LNCaP clone FGC (cell line): ENCODE data around the gene TST.

Experiments
- DNase-seq: peaks from one replicate; pipeline ENCODE4 v3.0.0-alpha.2; 2011; ENCODE audit warnings: low read depth
- H3K4me3 ChIP-seq: 2 replicates; pipeline ENCODE4 v1.5.1; 2011; ENCODE audit warnings: mild to moderate bottlenecking, low read depth, low read length, control low read depth
- TF ChIP-seq, protein P1 (sequence below): IDR thresholded peaks from 2 replicates; pipeline ENCODE4 v1.5.1; 2012; ENCODE audit warnings: mild to moderate bottlenecking; ENCODE audit not compliant: control insufficient read depth, insufficient read depth; ENCODE audit errors: extremely low read depth

The TST gene

DNA sequence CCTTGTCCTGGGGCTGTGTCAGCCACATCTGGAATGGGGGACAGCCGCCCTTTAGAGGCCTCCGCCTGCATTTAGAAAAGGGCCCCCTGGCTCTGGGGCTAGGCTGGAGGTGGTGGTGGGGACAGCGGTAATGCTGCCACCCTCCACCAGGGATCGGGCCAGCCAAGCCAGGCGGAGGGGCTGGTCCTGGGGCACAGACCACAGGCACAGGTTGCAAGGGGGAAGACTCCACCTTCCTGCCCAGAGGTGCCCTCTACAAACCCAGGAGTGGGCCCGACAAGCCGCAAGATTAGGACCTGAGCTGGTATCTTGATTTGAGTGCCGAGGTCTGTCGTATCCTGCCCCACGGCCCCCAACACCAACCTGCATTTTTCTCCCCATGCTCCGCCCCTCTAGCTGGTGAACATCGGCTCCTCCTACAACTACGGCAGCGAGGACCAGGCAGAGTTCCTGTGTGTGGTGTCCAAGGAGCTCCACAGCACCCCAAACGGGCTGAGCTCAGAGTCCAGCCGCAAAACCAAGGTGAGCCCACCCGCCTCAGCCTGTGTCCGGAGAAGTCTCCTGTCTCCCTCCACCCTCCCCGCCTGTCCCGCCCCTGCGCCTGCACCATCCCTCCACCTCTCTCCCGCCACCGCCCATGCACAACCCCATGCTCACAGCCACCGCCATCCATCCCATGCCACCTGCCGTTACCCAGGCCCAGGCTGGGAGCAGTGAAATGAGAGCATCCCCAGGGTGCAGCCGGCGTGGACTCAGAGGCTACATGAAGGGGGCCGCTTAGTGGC is 39.9 kb upstream of the TST start:
- TF ChIP-seq, protein P1, sequence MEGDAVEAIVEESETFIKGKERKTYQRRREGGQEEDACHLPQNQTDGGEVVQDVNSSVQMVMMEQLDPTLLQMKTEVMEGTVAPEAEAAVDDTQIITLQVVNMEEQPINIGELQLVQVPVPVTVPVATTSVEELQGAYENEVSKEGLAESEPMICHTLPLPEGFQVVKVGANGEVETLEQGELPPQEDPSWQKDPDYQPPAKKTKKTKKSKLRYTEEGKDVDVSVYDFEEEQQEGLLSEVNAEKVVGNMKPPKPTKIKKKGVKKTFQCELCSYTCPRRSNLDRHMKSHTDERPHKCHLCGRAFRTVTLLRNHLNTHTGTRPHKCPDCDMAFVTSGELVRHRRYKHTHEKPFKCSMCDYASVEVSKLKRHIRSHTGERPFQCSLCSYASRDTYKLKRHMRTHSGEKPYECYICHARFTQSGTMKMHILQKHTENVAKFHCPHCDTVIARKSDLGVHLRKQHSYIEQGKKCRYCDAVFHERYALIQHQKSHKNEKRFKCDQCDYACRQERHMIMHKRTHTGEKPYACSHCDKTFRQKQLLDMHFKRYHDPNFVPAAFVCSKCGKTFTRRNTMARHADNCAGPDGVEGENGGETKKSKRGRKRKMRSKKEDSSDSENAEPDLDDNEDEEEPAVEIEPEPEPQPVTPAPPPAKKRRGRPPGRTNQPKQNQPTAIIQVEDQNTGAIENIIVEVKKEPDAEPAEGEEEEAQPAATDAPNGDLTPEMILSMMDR, result no peak
- no peak for DNase-seq
- no peak overlapping the region for H3K4me3 ChIP-seq

DNA sequence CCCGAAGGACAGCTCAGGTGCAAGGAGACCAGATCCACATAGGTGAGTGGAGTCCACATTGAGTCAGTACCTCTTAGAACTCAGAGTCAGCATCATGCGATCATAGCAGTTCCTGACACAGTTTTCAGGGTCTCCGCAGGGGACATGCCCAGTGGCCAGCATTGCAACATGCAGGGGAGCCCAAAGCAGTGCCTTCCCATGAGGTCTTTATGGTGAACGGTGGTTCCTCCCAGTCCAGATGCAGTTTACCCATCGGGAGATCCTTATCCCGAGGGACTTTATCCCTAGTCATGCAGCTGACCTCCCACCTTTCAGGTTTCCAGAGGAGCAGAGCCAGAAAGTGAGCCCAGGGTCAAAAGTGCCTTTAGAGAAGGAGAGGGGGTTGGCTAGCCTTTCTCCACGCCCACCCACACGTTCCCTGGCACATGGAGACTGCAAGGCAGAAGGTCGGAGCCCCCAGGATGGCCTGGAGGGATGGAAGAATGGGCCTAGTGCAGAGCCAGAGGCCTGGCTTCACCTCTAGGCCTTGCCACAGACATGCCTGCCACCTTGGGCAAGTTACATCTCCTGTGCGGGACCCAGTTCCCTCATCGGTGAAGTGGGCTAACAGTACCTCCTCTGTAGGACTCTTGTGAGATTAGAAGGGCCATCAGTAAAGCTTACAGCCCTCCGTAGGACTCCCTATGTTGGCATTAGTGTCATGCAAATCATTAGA is 38.7 kb upstream of the TST start:
- no peak for DNase-seq
- TF ChIP-seq, protein P1, result no peak
- H3K4me3 ChIP-seq, result no peak overlapping the region

DNA sequence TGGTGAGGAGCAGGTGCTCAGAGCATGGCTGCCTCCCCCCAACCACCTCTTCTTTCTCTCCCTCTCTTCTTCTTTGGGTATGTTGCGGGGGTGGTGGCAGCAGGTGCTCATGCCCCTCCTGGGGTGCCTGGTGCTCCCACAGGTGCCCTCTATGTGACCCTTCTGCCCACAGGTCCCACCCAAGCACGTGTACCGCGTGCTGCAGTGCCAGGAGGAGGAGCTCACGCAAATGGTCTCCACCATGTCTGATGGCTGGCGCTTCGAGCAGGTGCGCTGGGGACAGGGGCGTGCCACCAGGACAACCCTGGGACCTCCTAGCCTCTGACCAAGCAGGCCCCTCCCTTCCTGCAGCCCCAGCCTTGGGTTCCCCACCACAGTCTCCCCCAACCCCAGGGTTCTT is 38.0 kb upstream of the TST start:
- no peak for DNase-seq
- H3K4me3 ChIP-seq, result no peak overlapping the region
- TF ChIP-seq, protein P1, result no peak

DNA sequence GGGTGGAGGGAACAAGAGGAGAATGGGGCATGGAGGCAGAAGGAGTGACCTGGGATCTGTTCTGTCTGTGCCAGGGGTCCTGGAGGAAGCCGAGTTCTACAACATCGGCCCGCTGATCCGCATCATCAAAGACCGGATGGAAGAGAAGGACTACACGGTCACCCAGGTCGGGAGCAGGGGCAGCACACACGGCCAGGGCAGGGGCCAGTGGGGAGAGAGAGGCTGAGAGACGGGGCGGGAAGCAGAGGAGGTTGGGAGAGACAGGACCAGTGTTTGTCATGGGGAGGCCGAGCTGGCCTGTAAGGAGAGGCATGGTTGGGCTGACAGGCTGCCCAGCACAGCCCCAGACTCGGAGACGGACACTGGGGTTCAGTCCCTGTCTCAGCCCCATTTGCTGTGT is 37.0 kb upstream of the TST start:
- no peak overlapping the region for H3K4me3 ChIP-seq
- TF ChIP-seq, protein P1, result no peak
- DNase-seq, result no peak

DNA sequence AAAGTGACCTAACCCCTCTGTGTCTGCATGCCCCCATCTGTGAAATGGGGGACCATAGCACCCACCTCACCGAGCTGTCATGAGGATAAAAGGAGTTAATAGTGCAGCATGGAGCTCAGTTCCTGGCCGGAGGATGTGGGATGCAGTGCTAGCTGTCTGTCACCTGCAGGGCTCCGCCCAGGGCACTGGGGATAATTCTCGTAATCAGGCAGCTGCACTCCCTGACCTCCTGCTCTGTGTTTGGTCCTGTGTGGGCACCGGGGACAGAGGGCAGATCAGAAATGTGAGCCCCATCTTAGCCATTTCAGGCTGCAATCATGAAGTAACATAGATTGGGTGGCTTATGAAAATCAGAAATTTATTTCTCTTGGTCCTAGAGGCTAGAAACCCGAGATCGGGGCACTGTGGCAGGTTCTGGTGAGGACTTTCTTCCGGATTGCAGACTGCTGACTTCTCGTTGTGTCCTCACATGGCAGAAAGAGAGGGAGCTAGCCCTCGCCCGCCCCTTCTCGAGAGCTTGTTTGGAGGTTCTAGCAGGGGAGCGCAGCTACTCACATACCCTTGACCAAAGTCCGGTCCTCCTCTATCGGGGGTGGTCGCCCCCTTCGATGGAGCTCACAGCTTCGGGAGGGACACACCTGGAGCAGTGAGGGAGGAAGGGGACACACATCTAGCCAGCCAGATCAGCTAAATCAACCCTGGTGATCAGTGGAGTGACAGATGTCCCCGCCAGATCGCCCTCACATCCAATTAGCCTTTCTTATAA is 35.5 kb upstream of the TST start:
- H3K4me3 ChIP-seq, result no peak overlapping the region
- no peak for DNase-seq
- TF ChIP-seq, protein P1, result no peak

DNA sequence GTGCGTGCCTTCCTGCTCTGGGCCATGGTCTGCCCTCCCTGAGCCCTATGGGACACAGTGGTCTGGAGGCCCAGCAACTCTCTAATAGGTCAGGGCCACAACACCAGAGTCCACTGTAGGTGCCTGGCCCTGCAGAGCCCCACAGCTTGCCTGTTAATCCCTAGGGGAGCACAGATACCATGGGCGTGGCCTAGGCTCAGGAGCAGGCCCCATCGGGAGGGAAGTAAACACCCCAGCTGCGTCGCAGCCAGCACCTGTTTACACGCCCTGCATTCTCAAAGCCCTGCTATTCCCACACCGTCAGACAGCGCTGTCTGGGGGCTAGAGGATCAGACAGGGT is 34.8 kb upstream of the TST start:
- DNase-seq, result no peak
- H3K4me3 ChIP-seq, result no peak overlapping the region
- TF ChIP-seq, protein P1, result no peak
